H9 (cell line): ENCODE measurements around the gene SLC7A14. TPM values are rescaled to one million over a fixed set of nuclear protein-coding genes. Genes with fewer than 3 reads are reported as not detected.
A peak's percentile ranks its signal among the peaks of the same experiment; 100 is the strongest.

ENCODE experiments used
- DNase-seq: peaks from one replicate; pipeline ENCODE4 v3.0.0-alpha.2; 2017
- H2AFZ ChIP-seq: one replicate; pipeline ENCODE4 v1.6.1; 2013; ENCODE audit warnings: mild to moderate bottlenecking, low read length, control low read depth, moderate library complexity
- H2AK5ac ChIP-seq: 2 replicates; pipeline ENCODE4 v1.6.1; 2013; ENCODE audit warnings: low read length, control low read depth, mixed read lengths; ENCODE audit not compliant: insufficient read length
- H2BK120ac ChIP-seq: one replicate; pipeline ENCODE4 v1.6.1; 2013; ENCODE audit warnings: low read depth, mild to moderate bottlenecking, low read length, control low read depth, inconsistent platforms; ENCODE audit not compliant: poor library complexity, severe bottlenecking
- H2BK12ac ChIP-seq: 2 replicates; pipeline ENCODE4 v1.6.1; 2013; ENCODE audit warnings: low read length, control low read depth, mixed read lengths, low read depth; ENCODE audit not compliant: insufficient read length
- H2BK15ac ChIP-seq: 2 replicates; pipeline ENCODE4 v1.6.1; 2013; ENCODE audit warnings: low read depth, low read length, control low read depth
- H2BK20ac ChIP-seq: one replicate; pipeline ENCODE4 v1.6.1; 2013; ENCODE audit warnings: low read depth, mild to moderate bottlenecking, low read length, control low read depth, inconsistent platforms; ENCODE audit not compliant: poor library complexity, severe bottlenecking
- H2BK5ac ChIP-seq: 2 replicates; pipeline ENCODE4 v1.6.1; 2013; ENCODE audit warnings: low read length, control low read depth, mixed read lengths; ENCODE audit not compliant: insufficient read length
- H3K14ac ChIP-seq: 2 replicates; pipeline ENCODE4 v1.6.1; 2013; ENCODE audit warnings: low read length, control low read depth; ENCODE audit not compliant: insufficient read depth
- H3K18ac ChIP-seq: 2 replicates; pipeline ENCODE4 v1.6.1; 2013; ENCODE audit warnings: low read depth, mild to moderate bottlenecking, mixed read lengths, low read length, control low read depth; ENCODE audit not compliant: insufficient read length
- H3K23ac ChIP-seq: 2 replicates; pipeline ENCODE4 v1.6.1; 2013; ENCODE audit warnings: low read length, control low read depth, mixed read lengths, low read depth; ENCODE audit not compliant: insufficient read length
- H3K23me2 ChIP-seq: 2 replicates; pipeline ENCODE4 v1.6.1; 2013; ENCODE audit warnings: low read depth, mild to moderate bottlenecking, mixed read lengths, low read length, control low read depth; ENCODE audit not compliant: insufficient read length, poor library complexity, severe bottlenecking
- H3K27ac ChIP-seq: 2 replicates; pipeline ENCODE4 v1.5.1; 2013; ENCODE audit warnings: low read length, control low read depth, mixed read lengths, low read depth; ENCODE audit not compliant: insufficient read length
- H3K27me3 ChIP-seq: 2 replicates; pipeline ENCODE4 v1.6.1; 2013; ENCODE audit warnings: low read length, control low read depth, inconsistent platforms; ENCODE audit not compliant: insufficient read depth
- H3K4ac ChIP-seq: 2 replicates; pipeline ENCODE4 v1.6.1; 2013; ENCODE audit warnings: low read depth, mild to moderate bottlenecking, control low read depth, inconsistent platforms, low read length, moderate library complexity
- H3K4me1 ChIP-seq: 2 replicates; pipeline ENCODE4 v1.6.1; 2013; ENCODE audit warnings: low read length, control low read depth, inconsistent platforms; ENCODE audit not compliant: insufficient read depth
- H3K4me2 ChIP-seq: 2 replicates; pipeline ENCODE4 v1.6.1; 2013; ENCODE audit warnings: low read length, control low read depth, mixed read lengths; ENCODE audit not compliant: insufficient read length, insufficient read depth
- H3K56ac ChIP-seq: 2 replicates; pipeline ENCODE4 v1.6.1; 2013; ENCODE audit warnings: low read depth, mild to moderate bottlenecking, mixed read lengths, low read length, control low read depth; ENCODE audit not compliant: insufficient read length
- H3K79me1 ChIP-seq: 2 replicates; pipeline ENCODE4 v1.6.1; 2013; ENCODE audit warnings: low read depth, mild to moderate bottlenecking, moderate library complexity, low read length, control low read depth, inconsistent platforms; ENCODE audit not compliant: insufficient read depth, poor library complexity, severe bottlenecking
- H3K79me2 ChIP-seq: 2 replicates; pipeline ENCODE4 v1.6.1; 2013; ENCODE audit warnings: low read length, control low read depth, inconsistent platforms; ENCODE audit not compliant: insufficient read depth
- H3K9ac ChIP-seq: 2 replicates; pipeline ENCODE4 v1.6.1; 2013; ENCODE audit warnings: low read length, control low read depth, mixed read lengths; ENCODE audit not compliant: insufficient read length; ENCODE audit errors: extremely low read depth
- H3K9me3 ChIP-seq: one replicate; pipeline ENCODE4 v1.6.1; 2013; ENCODE audit warnings: low read depth, low read length, inconsistent platforms; ENCODE audit not compliant: control insufficient read depth
- H3T11ph ChIP-seq: one replicate; pipeline ENCODE4 v1.6.1; 2013; ENCODE audit warnings: mild to moderate bottlenecking, low read length, control low read depth, inconsistent platforms
- H4K20me1 ChIP-seq: one replicate; pipeline ENCODE4 v1.6.1; 2013; ENCODE audit not compliant: control insufficient read depth, insufficient read length, insufficient read depth
- H4K5ac ChIP-seq: 2 replicates; pipeline ENCODE4 v1.6.1; 2013; ENCODE audit warnings: low read depth, mild to moderate bottlenecking, mixed read lengths, low read length, control low read depth; ENCODE audit not compliant: insufficient read length
- H4K8ac ChIP-seq: replicated peaks from 2 replicates; pipeline ENCODE4 v1.6.1; 2013; ENCODE audit warnings: low read length, control low read depth, mixed read lengths, low read depth; ENCODE audit not compliant: insufficient read length
- H4K91ac ChIP-seq: 2 replicates; pipeline ENCODE4 v1.6.1; 2013; ENCODE audit warnings: low read depth, mild to moderate bottlenecking, moderate library complexity, mixed read lengths, low read length, control low read depth; ENCODE audit not compliant: insufficient read length
- H3K27ac Mint-ChIP-seq, 3 experiments: 2 replicates in 2 of 3; 3 replicates in 1 of 3; pipeline ENCODE4 v1.8.0; 2020 to 2021; ENCODE audit warnings: mixed read lengths in 3 of 3, mild to moderate bottlenecking in 1 of 3, moderate library complexity in 1 of 3
- H3K27me3 Mint-ChIP-seq: 2 replicates; pipeline ENCODE4 v1.8.0; 2021; ENCODE audit warnings: low read depth, mild to moderate bottlenecking, moderate library complexity, mixed read lengths
- H3K36me3 Mint-ChIP-seq, 3 experiments: 2 replicates in 2 of 3; 3 replicates in 1 of 3; pipeline ENCODE4 v1.8.0; 2020 to 2021; ENCODE audit warnings: low read depth in 3 of 3, mixed read lengths in 3 of 3; ENCODE audit not compliant: insufficient read depth in 1 of 3
- H3K4me1 Mint-ChIP-seq, 2 experiments: 2 replicates each; pipeline ENCODE4 v1.8.0; 2020; ENCODE audit warnings: mixed read lengths in 2 of 2
- H3K4me3 Mint-ChIP-seq, 2 experiments: 2 replicates in 1 of 2; 3 replicates in 1 of 2; pipeline ENCODE4 v1.8.0; 2020 to 2021; ENCODE audit warnings: mild to moderate bottlenecking in 2 of 2, mixed read lengths in 2 of 2, moderate library complexity in 1 of 2
- H3K9me3 Mint-ChIP-seq, 2 experiments: 2 replicates in 1 of 2; 3 replicates in 1 of 2; pipeline ENCODE4 v1.8.0; 2020; ENCODE audit warnings: mild to moderate bottlenecking in 2 of 2, mixed read lengths in 2 of 2, moderate library complexity in 1 of 2
- WGBS: extraction: QIAGEN DNeasy Blood & Tissue Kit; methylation state at CpG from one replicate; pipeline ENCODE4 v1.1.7; 2013; ENCODE audit warnings: missing lambda C conversion rate, low lambda C conversion rate, mixed read lengths; ENCODE audit not compliant: insufficient read length; ENCODE audit errors: extremely low coverage; 5-methylcytosine and 5-hydroxymethylcytosine counted together
- total RNA-seq: library from RNA; stranded (reverse); gene quantifications from 2 replicates; pipeline ENCODE4 v1.2.1, GENCODE V29; 2021
- TF ChIP-seq, protein P1 (sequence below): fragments of 200-600 bp; sonication (generic); conservative IDR thresholded peaks from 3 replicates; pipeline ENCODE4 v1.8.0; 2021; ENCODE audit warnings: antibody characterized with exemption, mild to moderate bottlenecking

SLC7A14 gene
- total RNA-seq, 1 experiment from 2014 or later: 0.42 TPM

DNA sequence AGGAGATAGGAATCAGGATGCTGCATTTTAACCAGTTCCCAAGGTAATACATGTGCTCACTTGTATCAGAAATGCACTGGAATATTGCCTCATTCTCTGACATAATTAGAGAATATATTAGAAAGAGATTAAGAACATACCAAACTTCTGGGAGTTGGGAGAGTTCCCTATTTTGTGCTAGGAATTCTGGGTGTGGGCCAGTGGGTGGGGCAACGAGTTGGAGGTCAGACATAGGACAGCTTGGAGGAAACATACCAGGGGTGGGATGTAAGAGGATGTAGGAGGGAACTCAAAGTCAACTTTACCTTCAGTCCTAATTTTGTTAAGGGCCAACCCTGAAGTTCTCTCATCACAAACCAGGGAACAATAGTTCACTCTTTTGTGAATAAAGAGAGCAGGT is 83.6 kb downstream of the SLC7A14 start:
- peaks cover 12% of the 10 kb centered on the region in 2 experiments for H3K4me1 Mint-ChIP-seq
- H2BK15ac ChIP-seq: no peak overlapping the region
- H3K18ac ChIP-seq: no peak overlapping the region
- no peak overlapping the region for H3T11ph ChIP-seq
- H3K4me1 ChIP-seq: no peaks in the 10 kb centered on the region
- WGBS: no CpG with 5 or more reads among the region's 1 CpG
- H2BK120ac ChIP-seq: no peak overlapping the region
- no peaks in the 10 kb centered on the region for H4K20me1 ChIP-seq
- no peak overlapping the region for H3K4ac ChIP-seq
- no peak overlapping the region for H3K56ac ChIP-seq
- no peak overlapping the region for H2BK20ac ChIP-seq
- H3K4me2 ChIP-seq: no peak overlapping the region
- H3K9me3 ChIP-seq: no peaks in the 10 kb centered on the region
- H3K23me2 ChIP-seq: no peaks in the 10 kb centered on the region
- H3K27ac ChIP-seq: no peak overlapping the region
- H2BK5ac ChIP-seq: no peak overlapping the region
- H3K9ac ChIP-seq: no peak overlapping the region
- H3K14ac ChIP-seq: no peak overlapping the region
- H3K9me3 Mint-ChIP-seq: no peaks in the 10 kb centered on the region
- H4K91ac ChIP-seq: no peak overlapping the region
- H2BK12ac ChIP-seq: no peak overlapping the region
- H3K36me3 Mint-ChIP-seq: no peaks in the 10 kb centered on the region
- H3K79me1 ChIP-seq: no peaks in the 10 kb centered on the region
- no peak overlapping the region for H2AFZ ChIP-seq
- no peaks in the 10 kb centered on the region for H3K27me3 ChIP-seq
- no peak for DNase-seq
- H3K27me3 Mint-ChIP-seq: no peaks in the 10 kb centered on the region
- H4K5ac ChIP-seq: no peak overlapping the region
- H4K8ac ChIP-seq: no peak overlapping the region
- peak overlapping the region in 1 of 3 experiments; percentile 27; a peak in 2 of 7 replicates for H3K27ac Mint-ChIP-seq
- H3K4me3 Mint-ChIP-seq: no peak overlapping the region
- TF ChIP-seq, protein P1, sequence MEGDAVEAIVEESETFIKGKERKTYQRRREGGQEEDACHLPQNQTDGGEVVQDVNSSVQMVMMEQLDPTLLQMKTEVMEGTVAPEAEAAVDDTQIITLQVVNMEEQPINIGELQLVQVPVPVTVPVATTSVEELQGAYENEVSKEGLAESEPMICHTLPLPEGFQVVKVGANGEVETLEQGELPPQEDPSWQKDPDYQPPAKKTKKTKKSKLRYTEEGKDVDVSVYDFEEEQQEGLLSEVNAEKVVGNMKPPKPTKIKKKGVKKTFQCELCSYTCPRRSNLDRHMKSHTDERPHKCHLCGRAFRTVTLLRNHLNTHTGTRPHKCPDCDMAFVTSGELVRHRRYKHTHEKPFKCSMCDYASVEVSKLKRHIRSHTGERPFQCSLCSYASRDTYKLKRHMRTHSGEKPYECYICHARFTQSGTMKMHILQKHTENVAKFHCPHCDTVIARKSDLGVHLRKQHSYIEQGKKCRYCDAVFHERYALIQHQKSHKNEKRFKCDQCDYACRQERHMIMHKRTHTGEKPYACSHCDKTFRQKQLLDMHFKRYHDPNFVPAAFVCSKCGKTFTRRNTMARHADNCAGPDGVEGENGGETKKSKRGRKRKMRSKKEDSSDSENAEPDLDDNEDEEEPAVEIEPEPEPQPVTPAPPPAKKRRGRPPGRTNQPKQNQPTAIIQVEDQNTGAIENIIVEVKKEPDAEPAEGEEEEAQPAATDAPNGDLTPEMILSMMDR: no peak
- no peak overlapping the region for H2AK5ac ChIP-seq
- H3K23ac ChIP-seq: no peak overlapping the region
- no peaks in the 10 kb centered on the region for H3K79me2 ChIP-seq
